Measurements from ENCODE around the gene KCNE4. TPM values are rescaled to one million over a fixed set of nuclear protein-coding genes. Genes with fewer than 3 reads are reported as not detected.

Gene KCNE4
- total RNA-seq, 3 donors from 2014 or later = 0.55 to 5.8 (median 2.0) TPM

GRCh38 chr2:223093436-223094241 is 41.6 kb downstream of the KCNE4 start:
- no peak overlapping the region for H3K4me3 ChIP-seq
- ATAC-seq = no peak
- no peaks in the 10 kb centered on the region for H3K36me3 ChIP-seq (ENCODE audit: low read depth)
- H3K9me3 ChIP-seq = no peaks in the 10 kb centered on the region
- DNase-seq = no peak
- TF ChIP-seq CTCF (IDR thresholded peaks at IDR 0.05) = no peak
- no peaks in the 10 kb centered on the region for H3K4me1 ChIP-seq (ENCODE audit: low read depth)
- intact Hi-C loops (cut with DNase I, micrococcal nuclease) = no loop called here

- no peak for TF ChIP-seq CTCF (IDR thresholded peaks at IDR 0.05)
- no peak for DNase-seq
- Histone ChIP-seq H3K36me3 (ENCODE audit: low read depth) (no peaks in the 10 kb centered on the region), H3K9me3 (no peaks in the 10 kb centered on the region), H3K4me3 (no peak overlapping the region), H3K4me1 (ENCODE audit: low read depth) (no peaks in the 10 kb centered on the region)
- no peak for ATAC-seq
- intact Hi-C loops (cut with DNase I, micrococcal nuclease) = no loop called here
These were observed 43.2 kb downstream of the KCNE4 start for GRCh38 chr2:223095207-223095606.

DNA sequence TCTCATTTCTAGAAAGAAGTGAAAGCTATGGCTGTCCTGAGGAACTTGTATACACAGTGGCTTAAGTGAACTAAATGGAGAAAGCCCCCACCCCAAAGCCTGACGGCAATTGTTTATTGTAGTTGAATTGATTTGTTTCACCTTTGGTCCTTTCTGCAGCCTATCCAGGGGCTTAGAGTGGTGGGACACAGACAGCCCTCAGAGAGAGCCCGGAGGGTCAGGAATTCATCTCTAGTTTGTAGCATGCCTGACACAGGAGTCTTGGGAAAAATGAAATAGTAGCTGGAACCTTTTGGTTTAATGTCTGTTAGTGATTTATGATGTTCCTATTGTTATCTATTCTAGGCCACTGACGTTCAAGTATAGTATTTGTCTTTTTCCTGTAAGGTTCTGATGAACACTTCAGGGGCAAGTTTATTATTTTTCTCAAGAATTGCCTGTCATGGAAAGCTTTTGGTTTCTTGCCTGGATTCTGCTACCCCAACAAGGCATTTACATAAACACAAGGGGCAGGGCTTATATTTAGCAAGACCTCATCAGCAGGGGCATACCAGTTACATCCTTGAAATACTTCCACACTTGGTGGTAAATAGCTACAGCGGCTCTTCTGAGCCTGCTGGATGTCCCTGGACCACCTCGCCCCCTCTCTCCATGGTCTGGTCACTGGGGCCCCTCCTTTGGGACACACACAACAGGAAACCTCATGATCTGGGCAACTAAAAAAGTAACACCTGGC is 44.4 kb downstream of the KCNE4 start:
- ATAC-seq (no peak), DNase-seq (no peak)
- no peak for TF ChIP-seq CTCF (IDR thresholded peaks at IDR 0.05)
- Histone ChIP-seq H3K4me3 (no peak overlapping the region), H3K4me1 (ENCODE audit: low read depth) (no peaks in the 10 kb centered on the region), H3K36me3 (ENCODE audit: low read depth) (no peaks in the 10 kb centered on the region), H3K9me3 (no peaks in the 10 kb centered on the region)
- intact Hi-C loops (cut with DNase I, micrococcal nuclease) = no loop called here

- Histone ChIP-seq H3K4me1 (ENCODE audit: low read depth) (no peaks in the 10 kb centered on the region), H3K4me3 (no peak overlapping the region), H3K36me3 (ENCODE audit: low read depth) (no peaks in the 10 kb centered on the region), H3K9me3 (no peaks in the 10 kb centered on the region)
- ATAC-seq (no peak), DNase-seq (no peak)
- intact Hi-C loops (cut with DNase I, micrococcal nuclease) = no loop called here
- TF ChIP-seq CTCF (IDR thresholded peaks at IDR 0.05) = no peak
These were observed 45.9 kb downstream of the KCNE4 start for GRCh38 chr2:223097888-223098383.

DNA sequence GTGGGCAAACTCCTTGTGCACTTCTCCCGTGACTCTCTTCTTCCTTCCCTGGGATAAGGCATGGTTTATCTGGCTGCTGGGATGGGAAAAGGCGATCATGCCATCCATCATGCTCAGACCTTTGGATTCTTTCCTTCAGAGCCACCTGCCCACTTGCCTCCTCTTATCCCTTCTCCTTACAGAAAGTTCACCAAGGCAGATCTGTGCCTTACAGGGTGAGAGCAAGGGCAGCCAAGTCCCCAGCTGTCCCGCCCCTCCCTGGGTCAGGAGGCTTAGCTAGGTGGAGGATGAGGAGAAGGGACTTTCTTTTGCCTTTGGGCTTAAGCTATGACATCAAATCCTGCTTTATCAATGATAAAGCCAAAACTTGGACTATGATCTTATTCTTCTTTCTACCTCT is 47.6 kb downstream of the KCNE4 start:
- ATAC-seq = no peak
- Histone ChIP-seq H3K4me3 (no peak overlapping the region), H3K36me3 (ENCODE audit: low read depth) (no peaks in the 10 kb centered on the region), H3K9me3 (no peaks in the 10 kb centered on the region), H3K4me1 (ENCODE audit: low read depth) (no peaks in the 10 kb centered on the region)
- no peak for TF ChIP-seq CTCF (IDR thresholded peaks at IDR 0.05)
- DNase-seq = no peak
- intact Hi-C loops (cut with DNase I, micrococcal nuclease) = no loop called here

Data from mucosa of descending colon (tissue), 3 donors.